Muscle of back (tissue), 11 donors: ENCODE results near the gene ATRIP. TPM values are rescaled to one million over a fixed set of nuclear protein-coding genes. Genes with fewer than 3 reads are reported as not detected.

Source experiments
- DNase-seq, 3 donors: peaks; one replicate each; pipeline versions ENCODE4 v3.0.0 to v3.0.0-alpha.2; 2013
- polyA plus RNA-seq, 10 donors: library from polyadenylated mRNA; unstranded; fragments of 120-200 nt; gene quantifications; one replicate each; pipeline ENCODE4 v1.2.1, GENCODE V29; 2013; ENCODE audit not compliant: insufficient read length in 10 of 10

Gene ATRIP
- polyA plus RNA-seq, 10 donors, result 6.4 to 9.8 (median 7.9) TPM

- peak in 1 of 3 donors; percentile 19 for DNase-seq
Measured at GRCh38 chr3:48502728-48503168, 56.2 kb downstream of the ATRIP start.

- peak in 1 of 3 donors; percentile 57 for DNase-seq
Measured at GRCh38 chr3:48503401-48504050, 57.0 kb downstream of the ATRIP start.

- DNase-seq, result peak; percentile 49 to 88 (median 75)
Measured at GRCh38 chr3:48504051-48504946, 57.8 kb downstream of the ATRIP start, which contains the start of gene SHISA5. SHISA5 (minus strand) TSS chr3:48504174; CDS start chr3:48504094, 80 bp downstream.

- DNase-seq, result no peak
Measured at GRCh38 chr3:48505146-48505545, 58.6 kb downstream of the ATRIP start.

GRCh38 chr3:48505968-48506504 lies 59.5 kb downstream of the ATRIP start:
- no peak for DNase-seq

- peak in 2 of 3 donors; percentile 25 to 38 for DNase-seq
Measured at GRCh38 chr3:48507256-48508061, 60.9 kb downstream of the ATRIP start.

GRCh38 chr3:48511551-48511950 lies 65.0 kb downstream of the ATRIP start:
- DNase-seq, result no peak

GRCh38 chr3:48514431-48515227 lies 68.1 kb downstream of the ATRIP start:
- no peak for DNase-seq

Other genes with a start within 250 kb of the ATRIP start
- 1 to 10 TPM in 4 of 10 donors, under 1 TPM in 5, not detected in 1; 0.20 to 1.6 (median 0.94) TPM for gene CAMP, start 223.2 kb upstream of the ATRIP start, polyA plus RNA-seq
- 1 to 10 TPM; 6.3 to 8.8 (median 7.4) TPM for gene ZNF589, start 205.6 kb upstream of the ATRIP start, polyA plus RNA-seq
- 10 to 100 TPM; 15.0 to 24.7 (median 20.3) TPM for gene NME6, start 145.4 kb upstream of the ATRIP start, polyA plus RNA-seq
- not detected for gene SPINK8, start 113.1 kb upstream of the ATRIP start, polyA plus RNA-seq
- under 1 TPM in 5 of 10 donors, not detected in 5; 0.11 to 0.43 (median 0.20) TPM for gene FBXW12, start 74.5 kb upstream of the ATRIP start, polyA plus RNA-seq
- 10 to 100 TPM; 11.4 to 33.0 (median 20.0) TPM for gene PLXNB1, start 16.7 kb upstream of the ATRIP start, polyA plus RNA-seq
- gene CCDC51, start 6.6 kb upstream of the ATRIP start, polyA plus RNA-seq, result 10 to 100 TPM in 8 of 10 donors, 1 to 10 TPM in 2; 9.2 to 15.2 (median 11.3) TPM
- 100 to 1,000 TPM; 146 to 239 (median 178) TPM for gene TMA7, start 6.5 kb upstream of the ATRIP start, polyA plus RNA-seq
- gene SHISA5, start 57.4 kb downstream of the ATRIP start, polyA plus RNA-seq, result 10 to 100 TPM; 54.3 to 89.5 (median 70.3) TPM
- gene PFKFB4, start 110.1 kb downstream of the ATRIP start, polyA plus RNA-seq, result 1 to 10 TPM; 3.1 to 5.6 (median 4.5) TPM
- 1 to 10 TPM in 1 of 10 donors, under 1 TPM in 3, not detected in 6; 0.16 to 1.1 (median 0.49) TPM for gene UCN2, start 117.0 kb downstream of the ATRIP start, polyA plus RNA-seq
- gene COL7A1, start 148.6 kb downstream of the ATRIP start, polyA plus RNA-seq, result 10 to 100 TPM in 3 of 10 donors, 1 to 10 TPM in 7; 3.2 to 54.8 (median 5.4) TPM
- 100 to 1,000 TPM; 161 to 187 (median 177) TPM for gene UQCRC1, start 162.9 kb downstream of the ATRIP start, polyA plus RNA-seq
- gene TMEM89, start 175.0 kb downstream of the ATRIP start, polyA plus RNA-seq, result not detected
- gene SLC26A6, start 188.7 kb downstream of the ATRIP start, polyA plus RNA-seq, result 10 to 100 TPM in 3 of 10 donors, 1 to 10 TPM in 7; 6.2 to 14.1 (median 8.5) TPM
- 1 to 10 TPM in 1 of 10 donors, under 1 TPM in 9; 0.35 to 1.2 (median 0.66) TPM for gene CELSR3, start 216.1 kb downstream of the ATRIP start, polyA plus RNA-seq
- gene NCKIPSD, start 239.2 kb downstream of the ATRIP start, polyA plus RNA-seq, result 10 to 100 TPM in 1 of 10 donors, 1 to 10 TPM in 9; 5.9 to 11.2 (median 7.8) TPM